GM21423 (cell line): ENCODE results near the gene CPXM2.
"Not testable (repeated sequence)": the region's sequence is repeated elsewhere in the genome, so short reads cannot be mapped to it uniquely, and the experiment has no call there.

Experiments
- ATAC-seq: cut with Tn5 transposase; IDR thresholded peaks from one replicate; pipeline ENCODE4 v1.9.1; 2021; ENCODE audit warnings: mild to moderate bottlenecking, moderate library complexity; ENCODE audit not compliant: unreplicated experiment

The CPXM2 gene

DNA sequence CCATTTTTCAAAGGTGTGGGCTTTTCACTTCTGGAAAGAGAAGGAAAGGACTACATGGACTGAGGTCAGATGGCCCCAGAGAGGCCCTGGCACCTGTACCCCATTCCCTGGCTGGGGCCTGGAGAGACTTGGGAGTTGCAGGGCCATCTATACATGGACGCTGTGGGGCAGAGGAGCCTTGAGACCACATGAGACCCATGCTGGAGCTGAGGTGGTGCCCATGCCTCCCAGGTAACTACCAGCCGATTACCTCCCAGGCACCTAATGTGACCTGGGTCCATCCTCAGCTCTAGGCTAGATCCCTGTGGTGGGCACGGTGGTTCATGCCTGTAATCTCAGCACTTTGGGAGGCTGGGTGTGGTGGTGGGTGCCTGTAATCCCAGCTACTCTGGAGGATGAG is 144.2 kb downstream of the CPXM2 start:
- no peak for ATAC-seq

DNA sequence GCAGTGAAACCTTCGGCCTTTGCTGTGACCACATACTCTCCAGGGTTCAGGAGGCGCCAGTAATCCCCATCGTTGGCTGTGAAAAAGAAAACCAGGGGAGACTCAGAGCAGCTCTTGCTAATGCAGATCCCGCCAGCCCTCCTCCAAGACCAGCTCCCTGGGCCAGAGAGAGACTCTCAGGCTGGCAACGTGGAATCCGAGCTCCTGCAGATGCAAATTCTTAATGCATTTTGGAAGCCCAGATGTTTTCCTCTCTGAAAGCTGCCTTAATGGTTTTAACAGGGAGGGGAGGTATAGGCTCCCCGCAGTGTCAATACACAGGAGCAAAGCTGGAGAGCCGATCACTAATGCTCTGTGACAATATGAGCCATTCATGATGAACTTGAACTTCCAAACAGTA is 144.7 kb downstream of the CPXM2 start:
- no peak for ATAC-seq

DNA sequence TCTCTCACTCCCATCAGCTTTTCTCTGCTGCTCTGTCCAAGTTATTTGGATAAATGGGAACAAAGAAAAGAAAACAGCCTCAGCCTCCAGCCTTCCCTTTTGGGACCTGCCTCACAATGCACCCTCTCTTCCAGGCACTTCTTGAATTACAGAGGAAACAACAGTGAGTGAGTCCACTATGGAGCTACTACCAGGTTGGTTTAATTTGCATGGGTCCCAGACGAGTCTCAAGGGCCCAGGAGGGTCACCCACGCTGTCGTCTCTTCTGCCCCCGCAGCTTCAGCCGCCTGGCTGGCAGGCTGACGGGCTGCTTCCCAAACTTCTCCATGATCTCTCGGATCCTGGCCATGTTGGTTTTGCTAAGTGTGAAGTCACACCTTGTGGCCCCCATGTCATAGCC is 145.1 kb downstream of the CPXM2 start:
- no peak for ATAC-seq

DNA sequence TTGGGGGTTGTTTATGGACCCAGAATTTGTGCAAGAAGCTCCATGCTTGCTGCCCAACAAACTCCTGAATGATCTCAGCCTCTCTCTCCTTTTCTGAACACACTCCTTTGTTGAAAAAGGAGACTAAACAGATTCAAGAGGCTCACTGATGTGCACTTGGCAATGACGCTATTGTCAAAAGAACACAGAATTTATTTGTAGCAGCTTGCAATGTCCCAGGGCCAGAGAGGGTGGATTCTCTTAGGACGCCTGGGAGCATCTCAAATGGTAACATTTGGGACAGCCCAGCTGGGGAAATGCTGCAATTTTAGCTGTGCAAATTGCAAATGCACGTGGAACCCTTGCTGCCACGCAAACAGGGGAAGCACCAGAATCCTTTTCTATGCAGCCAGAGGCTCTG is 145.5 kb downstream of the CPXM2 start:
- ATAC-seq, result no peak

DNA sequence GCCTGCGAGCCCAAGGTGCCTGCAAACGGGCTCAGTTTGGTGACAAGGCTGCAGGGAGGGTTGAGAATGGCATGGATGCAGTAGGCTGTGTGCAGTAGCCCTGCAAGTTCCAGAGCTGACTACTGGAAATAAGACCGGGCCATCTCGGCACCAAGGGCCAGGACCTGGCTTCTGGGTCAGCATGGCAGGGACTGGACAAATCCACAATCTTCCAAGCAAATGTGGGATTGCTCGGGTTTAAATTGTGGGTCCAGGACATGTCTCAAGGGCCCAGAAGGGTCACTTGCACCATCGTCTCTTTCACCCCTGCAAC is 147.4 kb downstream of the CPXM2 start:
- no peak for ATAC-seq

DNA sequence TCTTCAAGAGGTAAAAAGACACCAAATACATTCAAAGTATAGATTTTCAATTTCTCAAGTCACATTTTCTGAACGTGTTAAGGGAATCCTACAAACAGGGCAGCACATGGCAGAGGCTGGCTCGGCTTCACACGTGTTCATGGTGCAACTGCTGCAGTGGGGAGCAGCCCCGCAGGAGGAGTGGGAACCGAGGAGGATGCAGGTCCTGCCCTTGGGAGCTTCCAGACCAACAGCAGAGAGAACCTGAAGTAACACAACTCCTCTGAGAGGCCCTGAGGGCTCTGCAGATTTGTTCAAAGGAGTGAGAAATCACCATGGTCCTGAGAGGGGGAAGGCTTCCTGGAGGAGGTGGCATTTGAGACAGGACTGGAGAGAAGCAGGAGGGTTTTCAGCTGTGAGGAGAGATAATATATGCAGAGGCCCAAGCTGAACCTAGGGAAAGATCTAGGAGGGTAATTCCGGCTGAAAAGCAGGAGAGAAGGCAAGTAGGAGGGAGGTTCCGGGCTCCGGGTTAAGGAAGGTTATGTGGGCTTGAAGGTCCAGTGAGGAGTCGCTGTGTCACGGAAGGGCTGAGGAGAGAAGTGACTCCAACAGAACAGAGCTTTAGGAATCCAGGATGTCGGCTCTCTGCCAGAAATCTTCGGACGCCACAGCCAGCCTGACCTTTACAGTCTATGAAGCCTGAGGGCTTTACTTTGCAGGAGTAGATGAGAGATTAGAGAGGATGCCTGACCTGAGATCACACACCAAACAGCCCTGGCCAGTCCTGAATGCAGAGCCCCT is 148.0 kb downstream of the CPXM2 start:
- ATAC-seq, result no peak

DNA sequence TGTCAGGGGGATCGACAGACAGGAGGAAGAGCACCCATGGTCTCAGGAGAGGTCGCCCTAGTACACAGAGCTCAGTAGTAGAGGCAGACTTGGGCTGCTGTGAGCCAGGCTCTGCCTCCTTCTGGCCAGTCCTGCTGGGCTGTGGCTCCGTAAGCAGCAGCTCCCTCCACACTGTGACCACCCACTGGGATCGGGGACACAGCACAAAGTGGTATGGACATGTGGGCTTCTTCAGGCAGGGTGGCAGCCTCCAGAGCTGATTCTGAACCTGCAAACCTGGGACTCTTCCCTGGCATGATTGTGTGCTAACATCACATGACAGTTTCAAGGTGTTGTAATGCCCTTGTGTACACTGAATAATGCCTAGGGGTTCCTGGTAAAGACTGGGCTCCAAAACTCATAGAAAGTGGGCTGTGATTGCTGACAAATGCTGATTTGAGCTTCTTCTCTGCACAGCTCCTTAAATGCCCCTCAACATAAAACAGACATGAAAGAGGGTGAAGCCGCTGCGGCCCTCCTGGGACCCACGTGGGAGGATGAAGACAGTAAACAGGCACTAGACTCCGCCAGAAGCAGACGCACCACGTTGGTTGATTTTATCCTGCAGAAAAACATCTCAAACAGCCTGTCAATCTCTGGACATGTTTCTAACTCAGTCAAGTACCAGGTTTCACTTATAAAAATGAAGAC is 148.7 kb downstream of the CPXM2 start:
- no peak for ATAC-seq

DNA sequence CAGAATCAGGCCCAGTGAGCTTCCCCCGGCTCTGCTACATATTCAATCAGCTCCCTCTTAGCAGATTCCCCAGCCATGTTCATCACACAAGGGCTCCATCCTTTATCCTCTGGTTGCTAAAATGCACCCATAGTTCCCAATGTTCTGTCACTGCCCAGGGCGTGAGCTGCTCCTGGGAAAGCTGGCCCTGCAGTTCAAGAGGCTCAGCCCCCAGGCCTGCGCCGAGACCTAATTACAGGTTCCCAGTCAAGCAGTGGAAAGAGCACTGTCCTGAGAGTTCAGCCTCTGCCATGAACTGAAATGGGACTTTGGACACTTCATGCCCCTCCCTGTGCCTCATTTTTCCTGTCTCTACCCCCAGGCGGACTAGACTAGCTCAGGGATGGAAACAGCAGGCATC is 149.9 kb downstream of the CPXM2 start:
- no peak for ATAC-seq

DNA sequence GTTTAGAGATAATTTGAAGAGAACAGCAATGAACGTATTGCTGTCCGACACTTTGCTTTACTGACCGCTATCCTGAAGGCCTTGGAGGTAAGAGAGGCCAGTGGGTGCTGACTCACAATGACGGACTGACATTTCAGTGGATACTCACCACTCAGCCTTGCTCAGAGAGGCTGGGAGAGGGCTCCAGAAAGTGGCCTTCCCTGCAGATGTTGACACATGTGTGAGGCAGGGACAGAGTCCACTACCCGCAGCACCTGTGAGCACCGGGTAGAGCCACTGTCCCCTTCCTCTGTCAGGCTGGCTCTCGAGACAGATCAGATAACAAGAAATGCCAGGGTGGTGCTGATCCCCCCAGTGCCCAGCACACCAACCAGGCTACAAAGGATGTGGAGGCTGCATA is 150.5 kb downstream of the CPXM2 start:
- no peak for ATAC-seq

DNA sequence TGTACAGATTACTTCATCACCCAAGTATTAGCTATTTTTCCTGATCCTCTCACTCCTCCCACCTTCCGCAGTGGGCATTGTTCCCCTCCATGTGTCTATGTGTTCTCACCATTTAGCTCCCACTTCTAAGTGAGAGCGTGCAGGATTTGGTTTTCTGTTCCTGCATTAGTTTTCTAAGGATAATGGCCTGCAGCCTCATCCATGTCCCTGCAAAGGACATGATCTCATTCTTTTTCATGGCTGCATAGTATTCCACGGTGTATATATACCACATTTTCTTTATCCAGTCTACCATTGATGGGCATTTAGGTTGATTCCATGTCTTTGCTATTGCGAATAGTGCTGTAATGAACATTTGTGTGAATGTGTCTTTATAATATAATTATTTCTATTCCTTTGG is 154.7 kb downstream of the CPXM2 start:
- ATAC-seq, result not testable (repeated sequence)

DNA sequence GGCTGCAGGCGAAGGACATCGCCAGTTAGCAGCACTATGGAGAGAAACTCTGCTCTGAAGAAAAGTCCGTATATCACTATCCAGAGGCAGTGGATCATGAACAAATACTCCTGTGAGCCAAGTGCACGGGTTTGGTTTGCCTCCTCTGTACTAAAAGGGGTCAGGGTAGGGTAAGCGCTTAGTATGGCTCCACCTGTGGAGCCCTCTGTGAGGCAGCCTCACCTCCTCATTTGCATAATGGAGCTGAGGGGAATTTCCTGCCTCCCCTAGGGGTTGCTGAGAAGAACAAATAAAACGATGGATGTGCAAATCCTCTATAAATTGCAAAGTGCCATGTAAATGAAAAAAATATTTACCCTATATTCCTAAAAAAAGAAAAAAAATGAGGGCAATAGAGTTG is 162.1 kb downstream of the CPXM2 start:
- ATAC-seq, result no peak

DNA sequence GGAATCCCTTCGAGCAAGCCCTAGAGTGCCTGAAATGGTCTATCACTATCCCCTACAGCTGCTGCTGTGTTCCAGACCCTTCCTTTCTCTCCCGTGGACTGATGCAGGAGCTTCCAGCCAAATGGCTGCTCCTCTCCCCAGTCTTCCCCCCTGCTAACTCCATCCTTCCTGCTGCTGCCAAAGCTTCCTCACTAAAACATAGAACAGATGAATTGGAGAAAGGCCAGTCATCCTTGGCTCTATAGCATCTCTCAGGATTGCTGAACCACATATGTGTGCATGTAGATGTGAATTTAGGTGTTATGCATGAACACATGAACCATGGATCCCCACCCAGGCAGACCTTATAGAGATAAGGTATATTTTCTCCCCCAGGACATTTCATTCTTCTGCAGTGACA is 164.8 kb downstream of the CPXM2 start:
- no peak for ATAC-seq

DNA sequence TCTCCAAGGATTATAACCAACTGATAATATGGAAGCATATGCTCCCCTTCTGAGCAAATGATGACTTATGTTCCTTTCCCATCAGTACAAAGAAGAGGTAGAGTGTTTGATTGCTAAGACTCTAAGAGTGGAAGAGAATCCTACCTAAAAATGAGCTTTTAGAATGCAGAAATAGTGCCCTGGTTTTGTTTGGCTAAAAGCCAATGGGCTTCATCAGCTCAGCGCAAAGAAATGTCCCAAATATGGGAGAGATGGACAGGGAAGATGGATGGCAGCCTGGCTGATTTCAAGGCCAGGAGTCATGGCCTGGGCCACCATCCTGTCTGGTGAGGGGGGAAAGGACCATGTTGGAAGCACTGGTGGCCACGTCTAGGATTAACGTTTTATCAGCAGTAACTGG is 165.2 kb downstream of the CPXM2 start:
- ATAC-seq, result no peak

DNA sequence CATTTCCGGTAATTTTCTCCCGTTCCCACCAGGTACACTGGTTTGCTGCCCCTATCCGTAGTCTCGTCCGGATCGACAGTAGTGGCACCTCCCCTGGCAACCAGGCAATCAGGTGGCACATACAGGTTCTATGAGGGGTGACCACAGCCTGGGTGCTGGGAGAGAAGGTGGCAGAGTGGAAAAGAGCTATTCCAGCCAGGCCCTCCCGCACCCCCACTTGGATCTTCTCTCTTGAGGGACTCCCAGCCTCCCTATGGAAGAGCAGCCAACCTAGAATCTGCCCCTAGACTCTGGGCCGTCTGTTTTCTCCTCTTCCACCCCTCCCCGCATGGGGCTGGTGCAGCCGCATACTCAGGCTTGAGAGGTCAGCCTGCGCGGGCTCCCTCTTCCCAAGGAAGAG is 166.9 kb downstream of the CPXM2 start:
- no peak for ATAC-seq

DNA sequence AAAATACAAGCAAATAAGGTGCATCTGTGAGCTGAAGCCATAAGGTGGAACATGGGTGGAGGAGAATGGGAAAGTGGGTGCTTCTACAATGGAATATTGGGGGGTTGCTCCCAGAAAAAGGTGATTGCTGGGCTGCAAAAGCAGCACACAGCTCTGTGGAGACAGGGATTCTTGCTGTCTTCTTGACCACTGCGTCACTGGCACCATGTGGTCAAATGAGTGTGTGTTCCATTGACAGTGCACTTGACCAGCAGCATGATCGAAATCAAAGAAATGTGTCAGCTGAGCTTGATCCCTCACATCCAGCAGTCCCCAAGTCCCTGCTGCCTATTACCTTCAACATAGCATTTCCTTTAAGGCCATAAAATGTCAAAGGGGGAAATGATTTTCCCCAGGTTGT is 169.3 kb downstream of the CPXM2 start:
- ATAC-seq, result no peak

DNA sequence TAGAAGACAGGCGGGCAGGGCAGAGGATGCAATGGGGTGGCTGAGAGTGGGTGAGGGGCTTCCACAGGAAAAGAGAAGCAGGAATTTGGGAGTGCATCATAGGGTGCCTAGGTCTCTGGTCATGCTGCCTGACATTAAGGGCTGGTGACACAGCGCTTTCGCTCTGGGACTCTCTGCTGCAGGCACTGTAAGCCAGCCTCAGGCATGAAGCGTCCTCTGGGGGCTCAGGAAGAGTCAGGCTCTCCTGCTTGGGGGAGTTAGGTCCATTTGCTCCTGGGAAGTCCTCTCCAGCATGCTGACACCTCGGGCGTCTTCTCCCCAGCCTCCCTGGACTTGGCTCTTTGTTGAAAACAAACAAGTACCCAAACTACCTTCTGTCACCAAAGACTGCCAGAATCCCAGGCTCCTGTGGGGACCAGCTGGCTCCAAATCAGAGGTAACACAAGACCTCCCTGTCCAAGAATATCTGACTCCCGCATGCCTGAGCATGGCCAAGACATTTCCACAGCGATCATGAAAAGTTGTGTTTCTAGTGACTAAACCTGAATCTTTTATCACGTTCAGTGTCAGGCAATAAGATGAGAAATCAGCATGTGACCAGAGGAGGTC is 170.1 kb downstream of the CPXM2 start:
- ATAC-seq, result no peak

DNA sequence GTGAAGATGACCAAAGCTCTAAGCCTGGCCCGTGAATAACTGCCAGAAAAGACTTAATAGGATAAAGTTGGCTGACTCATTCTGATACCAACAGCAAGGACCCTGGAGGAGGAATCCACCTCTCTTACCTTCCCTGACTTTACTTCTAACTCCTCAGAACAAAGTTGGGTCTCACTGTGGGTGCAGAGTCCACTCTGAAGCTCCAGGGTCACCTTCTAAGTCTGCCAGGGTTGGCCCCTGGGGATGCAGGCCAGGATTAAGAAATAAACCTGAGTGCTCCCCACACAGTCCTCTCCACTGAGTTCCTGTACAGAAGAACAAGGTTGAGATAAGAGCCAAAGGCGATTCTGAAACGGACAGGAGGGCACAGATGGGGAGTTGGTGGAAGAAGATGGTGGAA is 171.1 kb downstream of the CPXM2 start:
- ATAC-seq, result no peak

DNA sequence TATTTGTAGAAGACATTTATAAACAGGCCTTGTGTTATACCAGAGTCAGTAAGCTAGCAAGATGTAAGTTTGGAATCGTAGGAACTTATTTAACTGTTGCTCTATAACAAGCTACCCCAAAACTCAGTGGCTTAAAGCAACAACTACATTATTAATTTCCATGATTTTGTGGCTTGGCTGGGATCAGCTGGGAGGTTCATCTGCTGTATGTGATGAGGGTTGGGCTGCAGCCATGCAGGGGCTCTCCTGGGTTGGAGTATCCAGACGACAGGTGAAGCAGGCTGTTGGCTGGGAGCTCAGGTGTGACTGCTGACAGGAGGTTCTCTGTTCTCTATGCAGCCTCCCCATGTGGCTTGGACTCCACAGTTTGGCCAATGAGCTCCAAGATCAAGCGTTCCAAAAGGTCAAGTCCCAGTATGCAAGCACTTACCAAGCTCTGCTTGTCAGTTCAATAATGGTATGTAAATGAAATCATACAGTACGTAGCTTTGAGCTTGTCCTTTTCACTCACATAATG is 173.0 kb downstream of the CPXM2 start:
- ATAC-seq, result no peak

DNA sequence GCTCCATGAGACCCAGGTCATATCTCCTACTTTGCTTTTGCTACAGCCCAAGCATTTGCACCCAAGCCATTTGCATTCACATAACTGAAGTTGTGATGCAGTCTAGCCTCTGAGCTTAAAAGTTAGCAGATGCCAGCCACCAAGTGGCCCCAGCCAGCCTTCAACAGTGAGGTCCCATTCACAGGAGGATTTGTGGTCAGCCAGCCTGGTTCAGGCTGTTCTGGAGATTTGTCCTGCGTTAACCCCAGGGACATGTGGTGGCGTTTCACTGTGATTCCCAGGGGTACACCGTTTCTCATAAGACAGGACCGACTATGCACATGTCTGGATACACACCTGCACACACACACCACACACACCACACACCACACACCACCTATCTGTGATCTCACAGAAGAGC is 174.3 kb downstream of the CPXM2 start:
- no peak for ATAC-seq

DNA sequence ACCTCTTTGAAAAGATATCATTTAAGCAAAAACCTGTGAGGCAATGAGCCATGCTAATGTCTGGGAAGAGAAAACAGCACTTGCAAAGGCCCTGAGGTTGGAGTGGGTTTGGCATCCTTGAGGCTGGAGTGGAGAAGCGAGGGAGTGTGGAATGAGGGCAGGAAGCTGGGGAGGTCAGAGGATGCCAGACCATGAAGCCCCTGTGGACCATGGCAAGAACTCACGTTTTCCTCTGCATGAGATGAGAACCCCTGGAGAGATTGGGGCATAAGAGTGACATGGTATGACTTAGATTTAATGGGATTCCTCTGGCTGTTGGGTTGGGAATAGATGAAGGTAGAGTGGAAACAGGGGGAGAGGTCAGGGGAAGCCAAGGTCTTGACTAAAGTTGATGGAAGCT is 176.1 kb downstream of the CPXM2 start:
- no peak for ATAC-seq

DNA sequence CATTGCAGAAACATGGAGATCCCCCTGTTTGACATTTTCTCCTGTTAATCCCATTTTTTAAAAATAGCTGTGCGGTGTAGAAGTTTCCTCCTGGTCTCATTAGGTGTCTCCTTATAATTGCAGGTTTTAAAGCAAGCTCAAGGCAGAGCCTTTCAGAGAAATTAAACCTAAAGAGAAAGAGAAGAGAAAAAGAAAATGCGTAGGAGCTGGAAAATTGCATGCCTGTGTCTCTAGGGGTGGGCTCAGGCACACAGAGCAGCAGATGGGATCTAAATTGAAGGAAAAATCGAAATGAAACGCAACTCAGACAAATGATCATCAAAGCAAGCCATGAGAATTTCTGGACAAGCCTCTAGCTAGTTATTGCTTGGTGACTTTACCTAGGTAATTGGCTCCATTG is 185.4 kb downstream of the CPXM2 start:
- ATAC-seq, result no peak

DNA sequence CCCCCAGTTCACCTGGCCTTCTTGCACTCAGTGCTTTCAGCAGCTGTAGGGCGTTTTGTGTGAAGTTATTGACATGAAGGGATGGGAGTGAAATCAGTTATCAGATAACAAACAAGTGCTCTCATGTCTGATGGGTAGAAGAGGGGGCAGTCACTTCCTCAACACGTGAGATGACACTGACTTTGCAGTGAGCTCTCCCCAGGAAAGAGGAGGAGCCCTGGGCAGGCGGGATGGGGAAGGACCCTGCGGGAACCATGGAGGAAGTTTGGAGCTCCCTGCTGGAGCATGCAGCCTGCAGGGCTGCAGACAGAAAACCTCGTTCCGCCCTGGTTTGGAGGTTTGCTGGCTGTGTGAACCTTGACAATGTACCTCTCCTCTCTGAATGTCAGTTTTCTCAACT is 186.8 kb downstream of the CPXM2 start:
- ATAC-seq, result no peak
